Neuronal stem cell (in vitro differentiated cells): ENCODE data around the gene NDUFS2.

Source experiments
- DNase-seq: peaks from one replicate; pipeline ENCODE4 v3.0.0-alpha.2; 2013; ENCODE audit warnings: low spot score
- H2AFZ ChIP-seq: one replicate; pipeline ENCODE4 v1.6.1; 2013; ENCODE audit warnings: mild to moderate bottlenecking, low read length, inconsistent platforms
- H2AK5ac ChIP-seq: 2 replicates; pipeline ENCODE4 v1.6.1; 2013; ENCODE audit warnings: low read depth, mild to moderate bottlenecking, inconsistent platforms, low read length, moderate library complexity, mixed read lengths
- H2BK120ac ChIP-seq: 2 replicates; pipeline ENCODE4 v1.6.1; 2013; ENCODE audit warnings: low read depth, mild to moderate bottlenecking, inconsistent platforms, low read length, moderate library complexity, mixed read lengths
- H2BK12ac ChIP-seq: one replicate; pipeline ENCODE4 v1.6.1; 2013; ENCODE audit warnings: low read length, inconsistent platforms
- H2BK15ac ChIP-seq: 2 replicates; pipeline ENCODE4 v1.6.1; 2013; ENCODE audit warnings: mild to moderate bottlenecking, low read length, inconsistent platforms, mixed read lengths
- H2BK5ac ChIP-seq: one replicate; pipeline ENCODE4 v1.6.1; 2013; ENCODE audit warnings: inconsistent platforms, mild to moderate bottlenecking, low read length, moderate library complexity
- H3K14ac ChIP-seq: one replicate; pipeline ENCODE4 v1.6.1; 2013; ENCODE audit warnings: low read length, inconsistent platforms
- H3K18ac ChIP-seq: 2 replicates; pipeline ENCODE4 v1.6.1; 2013; ENCODE audit warnings: low read length, inconsistent platforms
- H3K23ac ChIP-seq: 2 replicates; pipeline ENCODE4 v1.6.1; 2013; ENCODE audit warnings: low read depth, mild to moderate bottlenecking, mixed read lengths, low read length, inconsistent platforms; ENCODE audit not compliant: poor library complexity
- H3K27ac ChIP-seq: replicated peaks from 3 replicates; pipeline ENCODE4 v1.5.1; 2013; ENCODE audit warnings: low read length, inconsistent platforms
- H3K27me3 ChIP-seq, 3 experiments: 2 replicates each; pipeline ENCODE4 v1.6.1; 2013; ENCODE audit warnings: low read length in 3 of 3, mild to moderate bottlenecking in 2 of 3, inconsistent platforms in 1 of 3, low read depth in 1 of 3, mixed read lengths in 1 of 3, moderate library complexity in 1 of 3; ENCODE audit not compliant: control insufficient read depth in 3 of 3, insufficient read depth in 3 of 3
- H3K36me3 ChIP-seq, 2 donors: replicated peaks in 1 of 2; 2 replicates each; pipeline ENCODE4 v1.6.1; 2013; ENCODE audit warnings: low read length in 2 of 2; ENCODE audit not compliant: control insufficient read depth in 2 of 2, insufficient read depth in 2 of 2
- H3K4ac ChIP-seq: 2 replicates; pipeline ENCODE4 v1.6.1; 2013; ENCODE audit warnings: inconsistent platforms, mild to moderate bottlenecking, low read length, moderate library complexity
- H3K4me1 ChIP-seq, 2 donors: 1 replicate in 1 of 2; 2 replicates in 1 of 2; pipeline ENCODE4 v1.6.1; 2013; ENCODE audit warnings: low read length in 2 of 2, low read depth in 1 of 2; ENCODE audit not compliant: control insufficient read depth in 2 of 2, insufficient read depth in 1 of 2
- H3K4me2 ChIP-seq: one replicate; pipeline ENCODE4 v1.6.1; 2013; ENCODE audit warnings: mild to moderate bottlenecking, low read length, inconsistent platforms; ENCODE audit not compliant: insufficient read depth, poor library complexity, severe bottlenecking
- H3K4me3 ChIP-seq, 2 donors: 2 replicates each; pipeline ENCODE4 v1.5.1; 2013; ENCODE audit warnings: low read length in 2 of 2, mild to moderate bottlenecking in 2 of 2, inconsistent platforms in 1 of 2, moderate library complexity in 1 of 2
- H3K79me1 ChIP-seq: one replicate; pipeline ENCODE4 v1.6.1; 2013; ENCODE audit warnings: low read depth, mild to moderate bottlenecking, inconsistent platforms, low read length, moderate library complexity
- H3K9ac ChIP-seq: one replicate; pipeline ENCODE4 v1.6.1; 2013; ENCODE audit warnings: mild to moderate bottlenecking, low read depth, low read length, inconsistent platforms; ENCODE audit not compliant: poor library complexity
- H3K9me3 ChIP-seq, 2 donors: replicated peaks in 1 of 2; 2 replicates each; pipeline versions ENCODE3 to v1.6.1; 2013; ENCODE audit warnings: low read length in 2 of 2, mild to moderate bottlenecking in 2 of 2, inconsistent platforms in 1 of 2, low read depth in 1 of 2, mixed read lengths in 1 of 2, moderate library complexity in 1 of 2; ENCODE audit not compliant: control insufficient read depth in 2 of 2, insufficient read depth in 1 of 2
- H4K8ac ChIP-seq: one replicate; pipeline ENCODE4 v1.6.1; 2013; ENCODE audit warnings: low read depth, mild to moderate bottlenecking, inconsistent platforms, low read length, moderate library complexity
- H4K91ac ChIP-seq: one replicate; pipeline ENCODE4 v1.6.1; 2013; ENCODE audit warnings: low read length, low read depth, mild to moderate bottlenecking, inconsistent platforms; ENCODE audit not compliant: poor library complexity
- WGBS, 2 donors: extraction: QIAGEN DNeasy Blood & Tissue Kit; methylation state at CpG; one replicate each; pipeline ENCODE4 v1.1.7; 2013; ENCODE audit warnings: missing lambda C conversion rate in 2 of 2, mixed read lengths in 1 of 2; ENCODE audit not compliant: insufficient read length in 2 of 2, insufficient replicate concordance in 1 of 2; ENCODE audit errors: extremely low coverage in 2 of 2; 5-methylcytosine and 5-hydroxymethylcytosine counted together

NDUFS2 gene

GRCh38 chr1:161200421-161200991 lies 1.7 kb upstream of the NDUFS2 start:
- no CpG with 5 or more reads among the region's 5 CpGs for WGBS, 2 donors

GRCh38 chr1:161200992-161201835 lies 953 bp upstream of the NDUFS2 start:
- peaks cover 30 to 51% of the 10 kb centered on the region in 2 donors for H3K4me1 ChIP-seq
- H2AFZ ChIP-seq, result peak overlapping the region; percentile 90
- H3K4me2 ChIP-seq, result peak overlapping the region; percentile 40
- peak overlapping the region; percentile 31 for H3K4ac ChIP-seq
- no peaks in the 10 kb centered on the region for H3K9me3 ChIP-seq
- H3K18ac ChIP-seq, result peak overlapping the region; percentile 91
- H4K8ac ChIP-seq, result no peak overlapping the region
- peak overlapping the region; percentile 46 for H2BK5ac ChIP-seq
- H3K4me3 ChIP-seq, result peak overlapping the region in 1 of 2 donors; percentile 73
- H2BK12ac ChIP-seq, result peak overlapping the region; percentile 14
- no peak overlapping the region for H3K9ac ChIP-seq
- no CpG with 5 or more reads among the region's 13 CpGs for WGBS, 2 donors
- no peak for DNase-seq
- H3K23ac ChIP-seq, result no peak overlapping the region
- peak overlapping the region; percentile 39 for H2BK120ac ChIP-seq
- peaks cover under 1 to 29% of the 10 kb centered on the region in 2 donors for H3K36me3 ChIP-seq
- H3K14ac ChIP-seq, result peak overlapping the region; percentile 72
- H2BK15ac ChIP-seq, result peak overlapping the region; percentile 23
- peak overlapping the region; percentile 82 for H3K27ac ChIP-seq
- H4K91ac ChIP-seq, result peak overlapping the region; percentile 41
- peak overlapping the region; percentile 86 for H2AK5ac ChIP-seq
- no peaks in the 10 kb centered on the region for H3K79me1 ChIP-seq
- H3K27me3 ChIP-seq, result no peaks in the 10 kb centered on the region

More at GRCh38 chr1:161200421-161200991, 1.7 kb upstream of the NDUFS2 start:
- peaks cover 0 to 22% of the 10 kb centered on the region in 2 donors for H3K36me3 ChIP-seq
- H2BK12ac ChIP-seq, result peak overlapping the region; percentile 14
- peak overlapping the region; percentile 82 for H3K27ac ChIP-seq
- peak overlapping the region; percentile 39 for H2BK120ac ChIP-seq
- no peaks in the 10 kb centered on the region for H3K9me3 ChIP-seq
- peaks cover 30 to 51% of the 10 kb centered on the region in 2 donors for H3K4me1 ChIP-seq
- H4K8ac ChIP-seq, result peak overlapping the region; percentile 66
- peak overlapping the region; percentile 23 for H2BK15ac ChIP-seq
- peak overlapping the region; percentile 73 for H3K18ac ChIP-seq
- H2AFZ ChIP-seq, result peak overlapping the region; percentile 90
- H3K14ac ChIP-seq, result no peak overlapping the region
- H3K4ac ChIP-seq, result no peak overlapping the region
- no peak overlapping the region for H3K9ac ChIP-seq
- DNase-seq, result no peak
- no peak overlapping the region for H3K4me2 ChIP-seq
- no peaks in the 10 kb centered on the region for H3K27me3 ChIP-seq
- H3K79me1 ChIP-seq, result no peaks in the 10 kb centered on the region
- H2BK5ac ChIP-seq, result peak overlapping the region; percentile 46
- peak overlapping the region; percentile 41 for H4K91ac ChIP-seq
- H3K4me3 ChIP-seq, result no peak overlapping the region
- H2AK5ac ChIP-seq, result peak overlapping the region; percentile 86
- no peak overlapping the region for H3K23ac ChIP-seq

GRCh38 chr1:161206411-161207140 lies 4.4 kb downstream of the NDUFS2 start:
- Histone ChIP-seq H2AFZ (no peak overlapping the region), H3K4me3 (no peak overlapping the region), H4K8ac (no peak overlapping the region), H2BK5ac (no peak overlapping the region), H3K4ac (no peak overlapping the region), H3K14ac (no peak overlapping the region), H2BK120ac (no peak overlapping the region), H3K23ac (no peak overlapping the region), H3K18ac (no peak overlapping the region), H3K27me3 (no peaks in the 10 kb centered on the region), H3K9me3 (no peaks in the 10 kb centered on the region), H2BK12ac (no peak overlapping the region), H2BK15ac (no peak overlapping the region), H3K27ac (no peak overlapping the region), H3K9ac (no peak overlapping the region), H2AK5ac (no peak overlapping the region), H3K79me1 (peaks cover 2% of the 10 kb centered on the region), H3K36me3 (peaks cover 26 to 82% of the 10 kb centered on the region in 2 donors), H3K4me1 (peaks cover 3 to 4% of the 10 kb centered on the region in 2 donors), H3K4me2 (no peak overlapping the region), H4K91ac (no peak overlapping the region)
- no peak for DNase-seq
- WGBS, 2 donors, result no CpG with 5 or more reads among the region's 12 CpGs
